ENCODE data around the gene GGT5. TPM values are rescaled to one million over a fixed set of nuclear protein-coding genes. Genes with fewer than 3 reads are reported as not detected.
A peak's percentile ranks its signal among the peaks of the same experiment; 100 is the strongest.
"Not testable (repeated sequence)": the region's sequence is repeated elsewhere in the genome, so short reads cannot be mapped to it uniquely, and the experiment has no call there.

GGT5 gene
- total and polyA plus RNA-seq, 7 donors = 2.8 to 35.2 (median 22.5) TPM

DNA sequence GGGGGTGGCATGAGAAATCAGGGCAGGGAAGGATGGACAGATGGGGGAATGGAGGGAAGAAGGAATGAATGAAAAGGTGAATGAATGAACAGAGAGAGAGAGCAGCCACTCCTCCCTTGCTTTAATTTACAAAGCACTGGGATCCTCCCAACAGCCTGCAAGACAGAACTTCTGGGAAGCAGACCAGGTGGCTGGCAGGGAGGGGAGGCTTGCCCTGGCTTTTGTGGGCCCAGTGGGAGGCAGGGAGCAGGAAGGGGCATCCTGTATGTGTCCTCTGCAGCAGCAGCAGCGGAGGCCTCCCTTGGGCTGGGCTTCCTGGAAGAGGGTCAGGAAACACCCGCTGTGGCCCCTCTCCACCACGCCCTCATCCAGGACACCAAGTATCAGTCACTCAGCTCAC is 1.5 kb downstream of the GGT5 start:
- 55 to 81% methylated on average over 3 of the region's 3 CpGs for WGBS, 2 donors
- H3K9me3 ChIP-seq; intact Hi-C loops (cut with DNase I); H3K27me3 ChIP-seq; H3K36me3 ChIP-seq: not testable (repeated sequence)
- TF ChIP-seq POLR2AphosphoS5 (IDR thresholded peaks at IDR 0.05) = peak in 1 of 4 donors; percentile 28
- H3K27ac ChIP-seq = peak overlapping the region in 2 of 4 donors; percentile 7 to 22
- peak; percentile 68 for DNase-seq
- peaks cover 0 to 34% (median 31%) of the 10 kb centered on the region in 4 donors for H3K4me1 ChIP-seq
- peak overlapping the region in 3 of 4 donors; percentile 28 to 36 (median 32) for H3K4me3 ChIP-seq

DNA sequence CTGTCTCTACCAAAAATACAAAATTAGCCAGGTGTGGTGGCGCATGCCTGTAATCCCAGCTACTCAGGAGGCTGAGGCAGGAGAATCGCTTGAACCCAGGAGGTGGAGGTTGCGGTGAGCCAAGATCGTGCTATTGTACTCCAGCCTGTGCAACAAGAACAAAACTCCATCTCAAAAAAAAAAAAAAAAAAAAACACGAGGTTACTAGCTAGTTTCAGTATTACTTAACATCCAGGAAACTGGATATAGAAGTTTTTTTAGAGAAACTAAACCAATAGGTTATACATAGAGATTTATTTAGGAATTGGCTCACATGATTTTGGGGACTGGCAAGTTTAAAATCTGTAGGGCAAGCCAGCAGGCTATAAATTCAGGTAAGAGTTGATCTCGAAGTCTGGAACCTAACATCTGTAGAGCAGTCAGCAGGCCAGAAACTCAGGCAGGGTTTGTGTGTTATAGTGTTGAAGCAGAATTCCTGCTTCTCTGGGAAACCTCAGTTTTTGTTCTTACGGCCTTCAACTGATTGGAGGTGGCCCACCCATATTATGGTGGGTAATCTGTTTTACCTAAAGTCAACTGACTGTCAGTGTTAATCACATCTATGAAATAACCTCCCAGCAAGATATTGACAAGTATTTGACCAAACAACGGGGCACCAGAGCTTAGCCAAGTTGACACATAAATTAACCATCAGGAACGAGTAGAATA is 3.7 kb downstream of the GGT5 start:
- intact Hi-C loops (cut with DNase I); H3K9me3 ChIP-seq; H3K36me3 ChIP-seq; H3K27me3 ChIP-seq; DNase-seq; H3K27ac ChIP-seq; H3K4me3 ChIP-seq: not testable (repeated sequence)
- 76 to 81% methylated on average over 9 of the region's 9 CpGs for WGBS, 2 donors
- peaks cover 0 to 18% (median 15%) of the 10 kb centered on the region in 4 donors for H3K4me1 ChIP-seq

DNA sequence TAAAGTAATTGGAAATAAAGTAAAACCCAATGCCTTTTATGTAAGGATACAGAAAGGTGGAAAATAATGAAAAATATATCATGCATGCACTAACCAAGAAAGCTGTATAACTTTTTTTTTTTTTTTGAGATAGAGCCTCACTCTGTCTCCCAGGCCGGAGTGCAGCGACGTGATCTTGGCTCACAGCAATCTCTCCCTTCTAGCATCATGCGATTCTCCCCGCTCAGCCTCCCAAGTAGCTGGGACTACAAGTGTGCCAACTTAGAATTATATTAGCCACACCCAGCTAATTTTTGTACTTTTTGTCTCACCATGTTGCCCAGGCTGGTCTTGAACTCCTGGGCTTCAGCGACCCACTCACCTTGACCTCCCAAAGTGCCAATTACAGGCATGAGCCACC is 4.5 kb downstream of the GGT5 start:
- Histone ChIP-seq H3K27me3 (no peaks in the 10 kb centered on the region), H3K4me1 (peaks cover 0 to 12% (median 8%) of the 10 kb centered on the region in 4 donors), H3K27ac (no peak overlapping the region), H3K4me3 (no peak overlapping the region), H3K9me3 (no peaks in the 10 kb centered on the region), H3K36me3 (no peaks in the 10 kb centered on the region)
- DNase-seq = no peak
- WGBS, 2 donors = 85 to 93% methylated on average over 6 of the region's 6 CpGs
- intact Hi-C loops (cut with DNase I) = no loop called here
- TF ChIP-seq EP300 (IDR thresholded peaks at IDR 0.05) (no peak), POLR2AphosphoS5 (IDR thresholded peaks at IDR 0.05) (no peak), POLR2A (IDR thresholded peaks at IDR 0.05) (no peak)
- TF ChIP-seq, protein P1, sequence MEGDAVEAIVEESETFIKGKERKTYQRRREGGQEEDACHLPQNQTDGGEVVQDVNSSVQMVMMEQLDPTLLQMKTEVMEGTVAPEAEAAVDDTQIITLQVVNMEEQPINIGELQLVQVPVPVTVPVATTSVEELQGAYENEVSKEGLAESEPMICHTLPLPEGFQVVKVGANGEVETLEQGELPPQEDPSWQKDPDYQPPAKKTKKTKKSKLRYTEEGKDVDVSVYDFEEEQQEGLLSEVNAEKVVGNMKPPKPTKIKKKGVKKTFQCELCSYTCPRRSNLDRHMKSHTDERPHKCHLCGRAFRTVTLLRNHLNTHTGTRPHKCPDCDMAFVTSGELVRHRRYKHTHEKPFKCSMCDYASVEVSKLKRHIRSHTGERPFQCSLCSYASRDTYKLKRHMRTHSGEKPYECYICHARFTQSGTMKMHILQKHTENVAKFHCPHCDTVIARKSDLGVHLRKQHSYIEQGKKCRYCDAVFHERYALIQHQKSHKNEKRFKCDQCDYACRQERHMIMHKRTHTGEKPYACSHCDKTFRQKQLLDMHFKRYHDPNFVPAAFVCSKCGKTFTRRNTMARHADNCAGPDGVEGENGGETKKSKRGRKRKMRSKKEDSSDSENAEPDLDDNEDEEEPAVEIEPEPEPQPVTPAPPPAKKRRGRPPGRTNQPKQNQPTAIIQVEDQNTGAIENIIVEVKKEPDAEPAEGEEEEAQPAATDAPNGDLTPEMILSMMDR (IDR thresholded peaks at IDR 0.05) = no peak

DNA sequence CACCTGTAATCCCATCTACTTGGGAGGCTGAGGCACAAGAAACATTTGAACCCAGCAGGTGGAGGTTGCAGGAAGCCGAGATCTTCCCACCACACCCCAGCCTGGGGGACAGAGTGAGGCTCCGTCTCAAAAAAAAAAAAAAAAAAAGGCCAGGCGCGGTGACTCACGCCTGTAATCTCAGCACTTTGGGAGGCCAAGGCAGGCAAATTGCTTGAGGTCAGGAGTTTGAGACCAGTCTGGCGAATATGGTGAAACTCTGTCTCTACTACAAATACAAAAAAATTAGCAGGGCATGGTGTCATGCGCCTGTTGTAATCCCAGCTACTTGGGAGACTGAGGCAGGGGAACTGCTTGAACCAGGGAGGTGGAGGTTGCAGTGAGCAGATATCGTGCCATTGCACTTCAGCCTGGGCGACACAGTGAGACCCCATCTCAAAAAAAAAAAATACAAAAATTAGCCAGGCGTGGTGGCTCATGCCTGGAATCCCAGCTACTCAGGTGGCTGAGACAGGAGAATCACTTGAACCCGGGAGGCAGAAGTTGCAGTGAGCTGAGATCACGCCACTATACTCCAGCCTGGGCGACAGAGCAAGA is 6.7 kb downstream of the GGT5 start:
- DNase-seq; H3K27ac ChIP-seq; H3K27me3 ChIP-seq; H3K9me3 ChIP-seq; H3K4me3 ChIP-seq; intact Hi-C loops (cut with DNase I); H3K36me3 ChIP-seq; H3K4me1 ChIP-seq: not testable (repeated sequence)
- WGBS, 2 donors = 93 to 97% methylated on average over 13 of the region's 13 CpGs

DNA sequence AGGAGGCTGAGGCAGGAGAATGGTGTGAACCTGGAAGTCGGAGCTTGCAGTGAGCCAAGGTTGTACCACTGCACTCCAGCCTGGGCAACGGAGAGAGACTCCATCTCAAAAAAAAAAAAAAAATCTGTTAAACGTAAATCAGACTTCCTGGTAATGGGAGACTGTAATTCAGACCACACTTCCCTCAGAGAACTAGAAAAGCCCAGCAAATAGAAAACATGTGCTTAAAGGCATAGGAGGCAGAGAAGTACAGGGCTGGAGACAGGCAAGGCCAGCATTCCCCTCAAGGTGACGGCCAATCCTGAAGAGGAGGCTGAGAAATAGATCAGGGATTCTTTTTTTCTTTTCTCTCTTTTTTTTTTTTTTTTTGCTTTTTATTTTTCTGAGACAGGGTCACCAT is 8.2 kb downstream of the GGT5 start:
- Histone ChIP-seq H3K4me1 (no peaks in the 10 kb centered on the region), H3K4me3 (no peak overlapping the region), H3K36me3 (no peaks in the 10 kb centered on the region), H3K9me3 (no peaks in the 10 kb centered on the region), H3K27me3 (no peaks in the 10 kb centered on the region), H3K27ac (no peak overlapping the region)
- intact Hi-C loops (cut with DNase I) = no loop called here
- no peak for TF ChIP-seq POLR2A (IDR thresholded peaks at IDR 0.05)
- TF ChIP-seq, protein P1 (IDR thresholded peaks at IDR 0.05) = no peak
- TF ChIP-seq POLR2AphosphoS5 (IDR thresholded peaks at IDR 0.05) = no peak
- TF ChIP-seq EP300 (IDR thresholded peaks at IDR 0.05) = no peak
- WGBS, 2 donors = 65 to 81% methylated on average over 4 of the region's 4 CpGs
- DNase-seq = no peak

DNA sequence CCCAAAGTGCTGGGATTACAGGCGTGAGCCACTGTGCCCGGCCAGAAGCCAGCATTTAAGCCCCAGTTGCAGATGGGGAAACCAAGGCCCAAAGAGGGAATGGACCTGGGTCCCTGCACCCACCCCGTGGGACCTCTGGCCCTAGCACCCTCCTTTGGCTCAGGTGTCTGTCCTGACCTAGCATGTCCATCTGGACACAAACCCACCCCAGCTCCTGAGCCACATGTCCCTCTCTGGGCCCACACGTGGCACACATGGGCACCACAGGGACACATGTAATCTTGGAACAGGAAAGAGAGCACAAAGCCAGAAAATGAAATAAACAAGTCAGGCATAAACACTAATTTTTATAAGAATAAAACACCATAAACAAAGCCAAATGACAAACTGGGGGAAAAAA is 9.6 kb downstream of the GGT5 start:
- no peaks in the 10 kb centered on the region for H3K36me3 ChIP-seq
- H3K27me3 ChIP-seq = no peaks in the 10 kb centered on the region
- TF ChIP-seq EP300 (IDR thresholded peaks at IDR 0.05) (no peak), POLR2A (IDR thresholded peaks at IDR 0.05) (no peak), POLR2AphosphoS5 (IDR thresholded peaks at IDR 0.05) (no peak)
- TF ChIP-seq, protein P1 (IDR thresholded peaks at IDR 0.05) = no peak
- intact Hi-C loops (cut with DNase I) = no loop called here
- no peak for DNase-seq
- 92 to 93% methylated on average over 4 of the region's 4 CpGs for WGBS, 2 donors
- no peaks in the 10 kb centered on the region for H3K9me3 ChIP-seq
- H3K4me3 ChIP-seq = no peak overlapping the region
- H3K27ac ChIP-seq = no peak overlapping the region
- no peaks in the 10 kb centered on the region for H3K4me1 ChIP-seq
